Stimulated activated CD8-positive, alpha-beta memory T cell treated with anti-CD3 and anti-CD28 coated beads, Interleukin-4, amount 100 ng/mL, for 48 hours (primary cell): Measurements from ENCODE around the gene SPDYC.
"Not testable (repeated sequence)": the region's sequence is repeated elsewhere in the genome, so short reads cannot be mapped to it uniquely, and the experiment has no call there.

Experiments used
- DNase-seq: peaks from one replicate; pipeline ENCODE4 v3.0.0-alpha.2; 2020

SPDYC gene

GRCh38 chr11:65169164-65169641 lies 830 bp upstream of the SPDYC start:
- DNase-seq = no peak

GRCh38 chr11:65172600-65172999 lies 2.6 kb downstream of the SPDYC start:
- no peak for DNase-seq

- not testable (repeated sequence) for DNase-seq
Measured at GRCh38 chr11:65174571-65175010, 4.6 kb downstream of the SPDYC start.

GRCh38 chr11:65180877-65181568 lies 11.0 kb downstream of the SPDYC start:
- DNase-seq = peak; percentile 76

- peak; percentile 84 for DNase-seq
Measured at GRCh38 chr11:65181569-65182257, 11.7 kb downstream of the SPDYC start, which contains the start of gene CAPN1. TSS of gene CAPN1 (plus strand) at chr11:65181928. CDS start at chr11:65182702, 774 bp downstream.

GRCh38 chr11:65182258-65183170 lies 12.5 kb downstream of the SPDYC start:
- DNase-seq = peak; percentile 39

GRCh38 chr11:65183201-65183891 lies 13.3 kb downstream of the SPDYC start:
- DNase-seq = no peak

- no peak for DNase-seq
Measured at GRCh38 chr11:65184146-65184545, 14.1 kb downstream of the SPDYC start.

- no peak for DNase-seq
Measured at GRCh38 chr11:65185171-65185570, 15.1 kb downstream of the SPDYC start.

- DNase-seq = no peak
Measured at GRCh38 chr11:65185869-65186341, 15.9 kb downstream of the SPDYC start.

- no peak for DNase-seq
Measured at GRCh38 chr11:65186701-65187100, 16.7 kb downstream of the SPDYC start.

- DNase-seq = no peak
Measured at GRCh38 chr11:65187146-65187675, 17.2 kb downstream of the SPDYC start.

- DNase-seq = peak; percentile 18
Measured at GRCh38 chr11:65187971-65188461, 18.0 kb downstream of the SPDYC start.

GRCh38 chr11:65188486-65188885 lies 18.5 kb downstream of the SPDYC start:
- peak; percentile 11 for DNase-seq

GRCh38 chr11:65189191-65189590 lies 19.2 kb downstream of the SPDYC start:
- peak; percentile 16 for DNase-seq

- DNase-seq = no peak
Measured at GRCh38 chr11:65194564-65194963, 24.5 kb downstream of the SPDYC start.

- DNase-seq = no peak
Measured at GRCh38 chr11:65204143-65204542, 34.1 kb downstream of the SPDYC start.

GRCh38 chr11:65204646-65205601 lies 34.9 kb downstream of the SPDYC start:
- peak; percentile 74 for DNase-seq

GRCh38 chr11:65205602-65205967 lies 35.6 kb downstream of the SPDYC start:
- DNase-seq = no peak

GRCh38 chr11:65206441-65206841 lies 36.4 kb downstream of the SPDYC start:
- DNase-seq = no peak

- DNase-seq = no peak
Measured at GRCh38 chr11:65206901-65207300, 36.9 kb downstream of the SPDYC start.
